ENCODE results near the gene ROBO3.

Gene ROBO3

GRCh38 chr11:124838805-124839127 is 26.5 kb upstream of the ROBO3 start:
- DNase-seq (ENCODE audit: low read depth in 1 of 2, low spot score in 1 of 2) = no peak
- Histone ChIP-seq H3K27ac (replicated peaks) (no peak overlapping the region), H3K27me3 (ENCODE audit: insufficient read depth, poor library complexity, severe bottlenecking) (peaks cover 76% of the 10 kb centered on the region), H3K4me3 (replicated peaks; ENCODE audit: insufficient read depth, low read length) (no peak overlapping the region)
- TF ChIP-seq POLR2AphosphoS5 (IDR thresholded peaks at IDR 0.05; ENCODE audit: low read depth) (no peak), GABPA (IDR thresholded peaks at IDR 0.05; ENCODE audit: low read depth) (no peak), REST (IDR thresholded peaks at IDR 0.05; ENCODE audit: insufficient replicate concordance, low read depth) (no peak), SPI1 (IDR thresholded peaks at IDR 0.05; ENCODE audit: borderline replicate concordance, low read depth) (no peak), CTCF (IDR thresholded peaks at IDR 0.05; ENCODE audit: insufficient read depth, low read length) (no peak)

- no peak overlapping the region; the same call in 1 of the 2 replicates for H3K4me3 ChIP-seq (replicated peaks; ENCODE audit: insufficient read depth, low read length)
- no peak for DNase-seq (ENCODE audit: low read depth in 1 of 2, low spot score in 1 of 2)
- no peak overlapping the region for H3K27ac ChIP-seq (replicated peaks)
- TF ChIP-seq CTCF (IDR thresholded peaks at IDR 0.05; ENCODE audit: insufficient read depth, low read length) (no peak), GABPA (IDR thresholded peaks at IDR 0.05; ENCODE audit: low read depth) (no peak), REST (IDR thresholded peaks at IDR 0.05; ENCODE audit: insufficient replicate concordance, low read depth) (no peak), SPI1 (IDR thresholded peaks at IDR 0.05; ENCODE audit: borderline replicate concordance, low read depth) (no peak), POLR2AphosphoS5 (IDR thresholded peaks at IDR 0.05; ENCODE audit: low read depth) (no peak)
- H3K27me3 ChIP-seq (ENCODE audit: insufficient read depth, poor library complexity, severe bottlenecking) = peaks cover 80% of the 10 kb centered on the region
Measured at GRCh38 chr11:124839128-124839971, 25.9 kb upstream of the ROBO3 start.

DNA sequence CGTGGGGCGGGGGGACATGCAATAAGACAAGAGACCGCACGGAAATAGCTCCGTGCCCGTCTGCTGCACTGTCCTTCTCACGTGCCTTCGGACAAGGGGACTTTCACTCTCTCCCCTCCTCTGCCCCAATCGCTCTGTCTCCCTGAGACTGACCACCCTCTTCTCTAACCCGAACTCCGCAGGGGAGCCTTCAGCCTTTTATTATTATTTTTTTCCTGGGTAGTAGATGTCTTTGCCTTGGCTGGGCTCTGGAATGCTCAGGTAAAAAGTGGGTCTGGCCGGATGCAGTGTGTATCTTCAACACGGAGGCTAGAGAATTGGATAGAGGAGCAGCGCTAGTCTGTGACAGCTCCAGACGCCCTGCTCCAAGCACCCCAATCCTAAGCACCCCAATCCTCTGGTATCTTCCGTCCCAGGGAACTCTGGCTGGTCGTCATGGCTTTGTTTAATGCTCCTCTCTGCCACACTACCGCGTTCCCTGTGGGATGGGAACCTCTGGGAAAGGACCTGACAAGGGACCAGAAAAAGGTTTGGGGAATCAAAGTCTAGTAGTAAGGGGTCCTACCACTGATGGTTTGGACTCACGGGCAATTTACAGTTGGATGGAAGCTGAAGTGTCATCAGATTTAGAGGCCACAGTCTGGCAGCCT is 25.1 kb upstream of the ROBO3 start:
- no peak overlapping the region for H3K27ac ChIP-seq (replicated peaks)
- H3K27me3 ChIP-seq (ENCODE audit: insufficient read depth, poor library complexity, severe bottlenecking) = peaks cover 81% of the 10 kb centered on the region
- TF ChIP-seq GABPA (IDR thresholded peaks at IDR 0.05; ENCODE audit: low read depth) = no peak
- no peak for TF ChIP-seq REST (IDR thresholded peaks at IDR 0.05; ENCODE audit: insufficient replicate concordance, low read depth)
- no peak for TF ChIP-seq SPI1 (IDR thresholded peaks at IDR 0.05; ENCODE audit: borderline replicate concordance, low read depth)
- TF ChIP-seq POLR2AphosphoS5 (IDR thresholded peaks at IDR 0.05; ENCODE audit: low read depth) = no peak
- TF ChIP-seq CTCF (IDR thresholded peaks at IDR 0.05; ENCODE audit: insufficient read depth, low read length) = no peak
- H3K4me3 ChIP-seq (replicated peaks; ENCODE audit: insufficient read depth, low read length) = no peak overlapping the region
- no peak for DNase-seq (ENCODE audit: low read depth in 1 of 2, low spot score in 1 of 2)
